Astrocyte of the spinal cord (primary cell): Measurements from ENCODE around the gene PET117.
"Not testable (repeated sequence)": the region's sequence is repeated elsewhere in the genome, so short reads cannot be mapped to it uniquely, and the experiment has no call there.

Experiments used
- DNase-seq: peaks from one replicate; pipeline ENCODE4 v3.0.0; 2011; ENCODE audit warnings: low read depth, low spot score
- H3K4me3 ChIP-seq: 2 replicates; pipeline ENCODE4 v1.5.1; 2011; ENCODE audit warnings: low read depth, mild to moderate bottlenecking, low read length, moderate library complexity
- CTCF ChIP-seq: IDR thresholded peaks from 2 replicates; pipeline ENCODE4 v1.5.1; 2012; ENCODE audit warnings: low read depth, mild to moderate bottlenecking, low read length, inconsistent platforms
- in situ Hi-C: cut with HindIII; loops from 2 replicates; pipeline ENCODE4 v1.10.0; 2017; ENCODE audit warnings: low sequenced_read_pairs

Gene PET117

GRCh38 chr20:18174906-18175683 is 37.4 kb downstream of the PET117 start:
- no peak for TF ChIP-seq CTCF
- in situ Hi-C loops: no loop called here
- no peak for DNase-seq
- no peak overlapping the region for H3K4me3 ChIP-seq

DNA sequence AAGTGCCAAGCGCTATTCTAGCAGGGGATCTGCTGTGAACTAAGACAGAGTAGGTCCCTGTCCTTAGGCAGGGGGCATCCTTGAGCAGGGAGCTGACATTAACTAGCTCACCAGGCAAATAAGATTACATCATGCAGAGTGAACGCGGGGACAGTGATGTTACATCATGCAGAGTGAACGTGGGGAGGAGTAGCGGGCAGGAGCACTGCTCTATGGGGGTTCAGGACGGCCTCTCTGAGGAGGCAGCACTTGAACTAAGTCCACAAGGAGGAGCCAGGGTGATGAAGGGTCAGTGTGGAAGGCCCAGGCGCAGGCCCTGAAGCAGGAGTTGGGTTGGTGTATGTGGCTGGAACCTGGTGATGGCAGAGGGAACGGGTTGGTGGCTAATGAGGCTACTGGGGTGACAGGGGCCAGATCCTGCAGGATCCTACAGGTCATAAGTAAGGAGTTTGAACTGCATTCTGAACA is 38.7 kb downstream of the PET117 start:
- no peak overlapping the region for H3K4me3 ChIP-seq
- TF ChIP-seq CTCF: no peak
- in situ Hi-C loops: no loop called here
- no peak for DNase-seq

DNA sequence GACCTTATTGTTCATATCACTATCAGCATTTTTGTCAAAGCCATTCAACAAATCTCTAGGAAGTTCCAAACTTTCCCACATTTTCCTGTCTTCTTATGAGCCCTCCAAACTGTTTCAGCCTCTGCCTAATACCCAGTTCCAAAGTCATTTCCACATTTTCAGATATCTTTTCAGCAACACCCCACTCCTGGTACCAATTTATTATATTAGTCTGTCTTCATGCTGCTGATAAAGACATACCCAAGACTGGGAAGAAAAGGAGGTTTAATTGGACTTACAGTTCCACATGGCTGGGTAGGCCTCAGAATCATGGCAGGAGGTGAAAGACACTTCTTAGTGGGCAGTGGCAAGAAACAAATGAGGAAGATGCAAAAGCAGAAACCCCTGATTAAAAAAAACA is 42.7 kb downstream of the PET117 start:
- in situ Hi-C loops, DNase-seq, H3K4me3 ChIP-seq: not testable (repeated sequence)

GRCh38 chr20:18180815-18181214 is 43.2 kb downstream of the PET117 start:
- in situ Hi-C loops: no loop called here
- no peak for TF ChIP-seq CTCF
- no peak overlapping the region for H3K4me3 ChIP-seq
- DNase-seq: no peak

DNA sequence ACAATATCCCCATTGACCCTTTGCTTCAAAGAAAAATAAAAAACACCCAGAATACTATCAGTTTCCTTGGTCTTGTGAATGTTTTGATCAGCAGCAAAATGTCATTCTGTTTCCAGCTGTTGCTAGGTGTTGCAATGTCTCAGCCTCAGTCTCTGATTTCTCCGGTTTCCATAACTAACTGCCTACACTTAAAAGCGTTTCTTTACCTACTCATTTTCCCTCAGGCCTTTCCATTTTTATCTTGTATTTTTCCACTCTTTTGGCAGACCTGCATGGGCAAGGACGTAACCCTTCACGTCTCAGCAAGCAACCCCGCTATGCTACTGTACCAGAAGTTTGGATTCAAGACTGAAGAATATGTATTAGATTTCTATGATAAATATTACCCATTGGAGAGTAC is 49.4 kb downstream of the PET117 start:
- in situ Hi-C loops: no loop called here

DNA sequence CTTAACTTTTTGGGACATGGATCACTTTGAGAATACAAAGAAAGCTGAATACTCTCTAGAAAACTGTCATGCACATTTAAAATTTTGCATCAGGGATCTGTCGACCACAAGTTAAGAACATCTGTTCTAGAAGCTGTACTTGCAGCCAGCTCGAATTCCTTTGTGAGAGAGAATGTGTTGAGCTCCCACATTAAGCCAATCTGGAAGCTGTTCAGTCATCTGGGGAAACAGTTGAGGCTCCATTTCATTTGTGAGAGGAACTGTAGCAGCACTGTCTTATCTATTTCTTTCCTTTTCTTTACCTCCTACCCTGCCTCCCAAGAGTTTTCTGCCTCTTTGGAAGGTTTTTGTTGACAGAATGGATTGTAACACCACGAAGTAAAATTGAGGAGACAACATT is 50.8 kb downstream of the PET117 start:
- no peak overlapping the region for H3K4me3 ChIP-seq
- DNase-seq: no peak
- in situ Hi-C loops: no loop called here
- no peak for TF ChIP-seq CTCF

More for the DNA sequence above, 49.4 kb downstream of the PET117 start:
- no peak for TF ChIP-seq CTCF
- no peak for DNase-seq
- no peak overlapping the region for H3K4me3 ChIP-seq

DNA sequence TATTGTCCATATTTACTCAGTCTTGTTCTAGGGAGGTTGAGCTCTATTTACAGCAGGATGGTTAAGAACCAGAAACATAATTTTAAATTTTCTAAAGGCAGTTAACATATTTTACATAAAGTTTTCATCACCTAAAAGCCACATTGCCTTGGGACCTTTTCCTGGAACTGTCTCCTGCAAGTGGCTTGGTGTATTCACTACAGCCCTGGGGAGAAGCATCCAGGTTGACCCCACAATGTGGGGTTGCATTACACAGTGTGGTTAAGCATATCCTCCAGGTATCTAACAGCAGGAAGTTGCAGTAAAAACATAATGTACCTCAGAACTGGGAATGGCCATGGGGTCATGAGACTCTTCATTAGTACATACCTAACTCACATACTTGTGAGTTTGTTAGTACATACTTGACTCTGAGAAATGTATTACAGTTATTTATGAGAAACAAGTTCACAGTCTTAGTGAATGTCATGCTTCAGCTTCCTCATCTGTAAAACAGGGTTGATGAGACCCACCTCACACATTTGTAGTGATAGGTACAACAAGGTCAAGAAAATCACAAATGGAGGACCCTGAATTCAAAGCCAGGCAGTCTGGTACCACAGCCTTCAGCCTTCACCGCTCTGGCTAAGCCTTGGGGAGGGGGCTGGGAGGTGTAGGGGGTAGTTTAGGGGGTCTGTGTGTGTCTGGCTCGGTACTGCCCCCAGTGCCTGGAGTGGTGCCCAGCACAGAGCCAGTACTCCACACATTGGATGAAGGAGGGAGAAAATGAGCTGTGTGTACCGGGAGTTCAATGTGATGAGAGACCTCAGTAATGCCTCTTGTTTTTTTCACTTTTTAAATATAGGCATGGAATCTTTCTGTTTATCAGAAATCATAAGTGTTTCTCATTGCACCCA is 52.9 kb downstream of the PET117 start:
- in situ Hi-C loops: no loop called here
- TF ChIP-seq CTCF: no peak
- DNase-seq: no peak
- H3K4me3 ChIP-seq: no peak overlapping the region
